DMS79 treated with DMSO at 0.1 percent for 48 hours (cell line): Measurements from ENCODE around the gene CYP2D6.
"Not testable (repeated sequence)": the region's sequence is repeated elsewhere in the genome, so short reads cannot be mapped to it uniquely, and the experiment has no call there.

ENCODE experiments used
- DNase-seq: peaks from one replicate; lab custom pipeline; 2025; lab: John Stamatoyannopoulos, UW

The CYP2D6 gene

GRCh38 chr22:42130639-42131431 lies at the start of gene CYP2D6:
CYP2D6 (minus strand) TSS chr22:42130810; CDS start chr22:42130791, 19 bp downstream.
- DNase-seq, result not testable (repeated sequence)

GRCh38 chr22:42179616-42180015 lies 49.0 kb upstream of the CYP2D6 start:
- DNase-seq, result no peak

DNA sequence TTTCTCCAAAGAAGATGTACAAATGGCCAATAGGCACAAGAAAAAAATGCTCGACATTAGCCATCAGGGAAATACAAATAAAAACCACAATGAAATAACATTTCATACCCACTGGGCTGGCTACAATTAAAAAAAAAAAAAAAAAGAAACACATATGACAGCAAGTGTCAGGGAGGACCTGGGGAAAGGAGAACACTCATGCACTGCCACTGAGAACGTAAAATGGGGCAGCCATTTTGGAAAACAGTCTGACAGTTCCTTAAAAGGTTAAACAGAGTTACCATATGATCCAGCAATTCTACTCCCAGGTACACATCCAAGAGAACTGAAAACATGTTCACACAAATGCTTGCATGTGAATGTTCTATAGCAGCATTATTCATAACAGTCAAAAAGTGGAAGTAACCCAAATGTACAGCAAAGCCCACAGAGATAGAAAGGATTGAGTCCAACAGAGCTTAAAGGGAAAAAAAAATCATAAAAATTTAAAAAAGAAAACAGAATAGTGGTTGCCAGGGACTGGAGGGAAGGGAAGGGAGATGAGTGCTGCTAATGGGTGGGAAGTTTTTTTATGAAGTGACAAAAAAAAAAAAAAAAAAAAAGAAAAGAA lies 48.4 kb upstream of the CYP2D6 start:
- no peak for DNase-seq

DNA sequence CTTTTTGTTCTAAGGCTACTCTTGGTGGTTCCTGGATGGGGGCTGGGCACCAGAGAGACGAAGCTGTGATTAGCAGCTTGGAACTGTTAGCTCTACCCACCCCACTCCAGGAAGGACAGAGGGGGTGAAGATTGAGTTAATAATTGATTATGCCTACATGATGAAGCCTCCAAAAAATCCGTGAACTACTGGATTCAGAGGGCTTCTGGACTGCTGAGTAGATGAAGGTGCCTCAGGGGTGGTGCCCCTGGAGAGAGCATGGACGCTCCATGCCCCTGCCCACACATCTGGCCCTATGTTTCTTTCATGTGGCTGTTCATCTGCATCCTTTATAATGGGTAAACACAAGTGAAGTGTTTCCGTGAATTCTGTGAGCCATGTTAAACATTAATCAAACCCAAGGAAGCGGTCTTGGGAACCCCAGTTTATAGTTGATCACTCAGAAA lies 47.3 kb upstream of the CYP2D6 start:
- DNase-seq, result no peak

GRCh38 chr22:42176255-42176915 lies 45.8 kb upstream of the CYP2D6 start:
- no peak for DNase-seq

DNA sequence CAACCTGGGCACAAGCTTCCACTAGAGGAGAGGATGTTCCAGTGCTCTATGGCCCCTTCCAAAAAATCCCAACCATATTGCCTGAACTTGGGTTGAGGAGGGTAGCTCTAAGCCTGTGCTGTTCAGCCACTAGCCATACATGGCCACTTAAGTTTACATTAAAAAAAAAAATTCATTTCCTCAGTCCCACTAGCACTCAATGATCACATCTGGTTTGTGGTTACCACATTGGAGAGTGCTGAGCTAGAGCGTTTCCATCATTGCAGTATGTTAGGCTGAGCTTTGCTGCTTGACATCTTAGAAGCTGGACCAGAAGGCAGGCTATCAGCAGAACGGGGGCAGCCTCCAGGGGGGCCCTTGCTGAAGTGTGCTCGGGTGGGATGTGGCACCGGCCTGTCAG lies 43.5 kb upstream of the CYP2D6 start:
- no peak for DNase-seq

DNA sequence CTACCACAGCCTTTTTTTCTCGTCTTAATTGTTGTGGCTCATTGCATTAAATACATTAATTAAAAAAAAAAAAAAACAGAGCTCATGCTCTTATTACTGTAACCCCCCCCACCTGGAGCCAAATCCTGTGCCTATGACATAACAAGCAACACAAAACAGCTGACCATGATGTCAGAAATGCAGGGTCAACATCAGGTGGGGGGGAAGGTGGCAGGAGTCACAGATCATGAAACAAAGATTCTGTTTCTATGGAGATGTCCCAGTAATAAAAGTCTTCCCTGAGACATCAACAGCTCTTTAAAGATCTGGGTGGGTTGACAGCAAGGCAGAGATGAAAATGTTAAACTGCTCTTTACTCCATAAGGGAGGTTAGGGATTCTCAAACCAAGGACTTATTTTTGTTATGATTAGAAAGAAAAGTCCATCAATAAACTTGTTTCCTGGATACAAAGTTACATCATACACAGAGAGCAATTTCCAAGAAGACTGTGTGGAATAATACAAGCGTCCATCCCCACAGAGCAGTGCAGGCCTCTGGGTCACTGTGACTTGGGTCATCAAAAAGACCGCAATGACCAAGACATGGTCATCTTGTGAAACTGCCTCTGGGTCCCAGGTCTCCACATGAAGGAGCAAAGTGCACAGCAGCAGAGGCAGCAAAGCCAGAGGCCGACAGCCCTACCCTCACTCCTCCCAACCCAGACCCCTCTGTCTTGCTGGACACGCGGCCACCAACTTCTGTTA lies 42.7 kb upstream of the CYP2D6 start:
- no peak for DNase-seq

DNA sequence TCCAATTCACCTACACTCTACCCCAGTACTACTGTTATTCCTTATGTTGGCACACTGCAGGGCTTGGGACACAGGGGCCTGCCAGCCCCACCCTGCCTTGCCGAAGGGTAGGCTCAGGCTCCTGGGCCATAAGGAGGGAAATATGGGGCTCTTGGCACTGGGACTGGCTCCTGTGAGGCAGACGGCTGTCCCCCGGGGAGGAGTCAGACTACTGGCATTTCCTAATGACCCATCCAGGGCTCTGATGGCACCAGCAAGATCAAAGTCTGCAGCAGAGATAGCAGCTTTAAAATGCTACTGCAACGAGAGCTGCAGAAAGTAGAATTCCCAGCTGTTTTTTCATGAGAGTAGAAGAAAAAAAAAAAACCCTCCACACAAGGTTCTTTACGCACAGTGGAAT lies 42.2 kb upstream of the CYP2D6 start:
- no peak for DNase-seq

- no peak for DNase-seq
These were observed 41.5 kb upstream of the CYP2D6 start for GRCh38 chr22:42171946-42172719.

- DNase-seq, result no peak
These were observed 40.8 kb upstream of the CYP2D6 start for GRCh38 chr22:42171417-42171816.

DNA sequence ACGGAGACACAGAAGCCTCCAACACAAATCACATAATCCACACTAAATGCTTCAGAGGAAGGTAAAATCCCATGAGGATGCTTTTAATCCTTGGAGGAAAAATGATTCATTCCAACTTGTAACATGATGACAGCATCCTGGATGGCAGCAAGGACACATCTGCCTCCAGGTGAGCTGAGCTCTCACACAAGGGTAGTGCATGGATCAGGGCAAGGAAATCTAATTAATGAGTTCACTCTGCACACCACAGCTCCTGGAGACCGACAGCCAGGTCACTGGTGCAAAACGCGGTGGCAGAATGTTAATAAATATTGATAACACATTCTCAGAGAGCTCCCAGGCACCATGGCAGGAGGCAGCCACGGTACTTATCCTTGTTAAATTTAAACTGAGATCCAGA lies 40.3 kb upstream of the CYP2D6 start:
- DNase-seq, result no peak

DNA sequence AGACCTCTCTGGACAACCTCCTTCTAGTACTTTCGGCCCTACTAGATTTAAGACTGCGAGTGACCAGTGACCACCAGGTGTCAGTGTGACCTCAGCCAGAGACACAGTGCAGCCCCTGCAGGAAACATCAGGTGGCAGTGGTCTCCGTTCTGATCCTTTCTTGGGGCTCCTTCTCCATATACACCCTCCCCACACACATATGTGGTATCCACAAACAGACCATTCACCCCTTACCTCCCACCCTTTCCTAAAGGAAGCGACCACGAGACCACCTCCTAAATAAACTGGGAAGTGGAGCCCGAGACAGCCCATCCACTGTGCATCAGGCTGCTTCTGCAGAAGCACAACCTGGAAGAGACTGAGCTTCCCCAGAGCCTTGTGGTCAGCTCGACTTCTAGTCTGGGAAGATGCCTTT lies 38.5 kb upstream of the CYP2D6 start:
- peak; percentile 14 for DNase-seq

DNA sequence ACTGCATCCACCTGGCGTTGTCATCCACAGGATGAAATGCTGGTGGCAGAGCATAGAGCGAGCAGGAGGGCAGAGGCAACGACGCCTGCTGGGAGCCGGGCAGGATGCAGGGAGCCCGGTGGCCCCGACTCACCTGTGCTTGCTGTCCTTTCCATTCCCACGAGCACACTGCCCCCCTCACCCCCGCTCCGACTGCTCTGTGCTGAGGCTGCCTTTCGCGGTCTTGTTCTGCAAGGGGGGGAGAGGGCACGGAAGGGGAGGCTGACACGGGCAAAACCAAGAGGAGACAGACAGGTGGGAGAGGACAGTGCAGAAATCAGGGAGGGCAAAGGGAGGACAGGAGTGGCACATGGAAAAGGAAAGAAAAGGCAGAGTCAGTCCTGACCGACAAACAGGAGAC lies 37.9 kb upstream of the CYP2D6 start:
- DNase-seq, result no peak

GRCh38 chr22:42167066-42167465 lies 36.5 kb upstream of the CYP2D6 start:
- peak; percentile 68 for DNase-seq

DNA sequence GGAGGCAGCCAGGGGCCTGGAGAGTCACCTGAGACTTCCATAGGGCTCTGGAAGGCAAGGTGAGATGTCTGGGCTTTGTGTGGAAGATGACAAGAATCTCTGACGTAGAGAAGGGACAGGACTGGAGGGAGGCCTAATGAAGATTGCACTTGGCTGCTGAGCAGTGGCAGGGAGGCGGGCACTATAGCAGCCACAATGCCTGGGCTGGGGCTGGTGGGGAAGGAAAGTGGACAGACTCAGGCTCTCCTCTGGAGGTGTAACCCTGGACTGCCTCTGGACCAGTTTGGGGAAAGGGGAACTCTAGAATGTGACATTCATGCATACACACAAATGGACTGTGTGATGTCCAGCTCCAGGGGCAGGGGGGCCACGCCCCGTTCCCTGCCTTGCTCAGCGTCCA lies 34.3 kb upstream of the CYP2D6 start:
- DNase-seq, result no peak

- no peak for DNase-seq
These were observed 32.9 kb upstream of the CYP2D6 start for GRCh38 chr22:42163515-42163914.

DNA sequence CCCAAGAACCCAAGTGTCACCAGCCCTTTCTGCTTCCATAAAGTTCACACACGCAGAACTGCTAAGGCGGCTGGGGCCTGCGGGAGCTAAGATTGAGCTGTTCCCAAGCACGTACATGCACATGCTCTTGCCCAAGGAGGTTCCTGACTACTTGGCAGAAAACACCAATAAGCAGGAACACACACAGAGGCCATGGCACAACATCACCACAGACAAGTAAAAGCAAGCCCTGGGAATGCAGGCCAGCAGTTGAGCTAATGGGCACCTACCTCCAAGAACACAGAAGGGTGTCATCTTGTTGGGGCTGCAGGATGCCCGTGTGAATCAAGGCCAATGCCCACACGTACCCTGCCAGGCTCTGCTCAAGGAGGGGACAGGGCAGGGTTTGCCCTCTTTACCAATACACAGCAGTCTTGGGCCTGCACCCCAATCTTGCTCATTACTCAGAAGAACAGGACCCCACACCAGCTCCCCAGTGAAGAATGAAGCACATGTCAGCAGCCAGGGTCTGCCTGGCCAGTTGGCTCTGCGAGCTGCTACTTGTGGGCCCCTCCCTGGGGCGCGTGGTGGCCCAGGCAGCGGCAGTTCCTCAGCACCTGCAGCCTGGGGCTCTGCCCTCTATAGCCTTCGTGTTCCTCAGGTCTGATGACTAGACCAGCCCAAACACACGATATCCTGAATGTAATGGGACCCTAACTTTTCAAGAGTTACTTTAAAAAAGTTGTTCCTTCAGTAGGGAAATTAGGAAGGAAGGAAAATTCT lies 32.3 kb upstream of the CYP2D6 start:
- DNase-seq, result no peak

GRCh38 chr22:42160830-42161696 lies 30.5 kb upstream of the CYP2D6 start:
- no peak for DNase-seq

- no peak for DNase-seq
These were observed 29.6 kb upstream of the CYP2D6 start for GRCh38 chr22:42160251-42160650.
